Activated effector memory CD4-positive, alpha-beta T cell treated with anti-CD3 and anti-CD28 coated beads, Interleukin-2, amount 50 U/mL, for 16 hours (primary cell): ENCODE results near the gene PRKCA.
"Not testable (repeated sequence)": the region's sequence is repeated elsewhere in the genome, so short reads cannot be mapped to it uniquely, and the experiment has no call there.

Source experiments
- DNase-seq: peaks from one replicate; pipeline ENCODE4 v3.0.0-alpha.2; 2020

Gene PRKCA

GRCh38 chr17:66446419-66446818, 144.0 kb downstream of the PRKCA start:
- DNase-seq, result no peak

- DNase-seq, result no peak
Observed at GRCh38 chr17:66447159-66447558, 144.7 kb downstream of the PRKCA start.

- DNase-seq, result no peak
Observed at GRCh38 chr17:66448026-66448639, 145.7 kb downstream of the PRKCA start.

DNA sequence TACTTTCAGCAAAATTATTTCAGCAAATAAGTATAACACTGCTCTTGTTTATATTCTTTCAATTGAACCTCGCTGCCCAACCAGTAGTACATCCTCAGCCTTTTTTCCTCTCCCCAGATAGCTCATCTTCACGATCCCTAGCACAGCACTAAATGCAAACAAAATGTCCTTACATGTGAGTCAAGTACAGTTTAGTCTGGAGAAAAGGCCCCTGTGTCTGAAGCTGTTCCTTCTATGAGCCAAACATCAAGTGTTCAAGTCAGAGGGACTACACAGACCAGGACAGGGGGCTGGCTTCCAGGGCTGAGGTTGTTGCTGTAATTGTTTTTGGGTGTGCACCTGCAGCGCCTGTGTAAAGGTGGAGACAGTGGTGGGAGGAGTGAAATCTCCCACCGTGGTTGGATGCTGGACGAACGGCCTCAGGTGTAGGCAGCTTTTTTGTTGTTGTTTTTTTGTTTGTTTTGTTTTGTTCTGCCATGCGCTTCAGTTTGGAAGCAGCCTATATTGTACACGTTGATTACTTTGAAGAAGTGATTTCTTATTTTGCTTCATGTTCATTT, 147.1 kb downstream of the PRKCA start:
- no peak for DNase-seq

GRCh38 chr17:66450008-66450851, 147.8 kb downstream of the PRKCA start:
- no peak for DNase-seq

DNA sequence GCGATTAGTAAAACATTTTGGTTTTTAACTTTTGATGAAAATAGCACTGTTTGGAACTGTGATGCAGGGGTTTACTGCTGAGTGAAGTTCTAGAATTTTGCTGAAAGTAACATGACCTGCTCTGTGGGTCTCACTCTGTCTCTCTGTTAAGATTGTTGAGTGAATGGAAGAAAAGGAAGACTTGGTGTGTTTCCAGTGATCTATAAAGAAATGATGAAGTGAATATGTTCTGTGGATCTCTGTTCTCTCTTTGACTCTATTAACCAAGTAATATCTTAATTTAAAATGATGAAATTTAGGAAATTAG, 148.4 kb downstream of the PRKCA start:
- no peak for DNase-seq

DNA sequence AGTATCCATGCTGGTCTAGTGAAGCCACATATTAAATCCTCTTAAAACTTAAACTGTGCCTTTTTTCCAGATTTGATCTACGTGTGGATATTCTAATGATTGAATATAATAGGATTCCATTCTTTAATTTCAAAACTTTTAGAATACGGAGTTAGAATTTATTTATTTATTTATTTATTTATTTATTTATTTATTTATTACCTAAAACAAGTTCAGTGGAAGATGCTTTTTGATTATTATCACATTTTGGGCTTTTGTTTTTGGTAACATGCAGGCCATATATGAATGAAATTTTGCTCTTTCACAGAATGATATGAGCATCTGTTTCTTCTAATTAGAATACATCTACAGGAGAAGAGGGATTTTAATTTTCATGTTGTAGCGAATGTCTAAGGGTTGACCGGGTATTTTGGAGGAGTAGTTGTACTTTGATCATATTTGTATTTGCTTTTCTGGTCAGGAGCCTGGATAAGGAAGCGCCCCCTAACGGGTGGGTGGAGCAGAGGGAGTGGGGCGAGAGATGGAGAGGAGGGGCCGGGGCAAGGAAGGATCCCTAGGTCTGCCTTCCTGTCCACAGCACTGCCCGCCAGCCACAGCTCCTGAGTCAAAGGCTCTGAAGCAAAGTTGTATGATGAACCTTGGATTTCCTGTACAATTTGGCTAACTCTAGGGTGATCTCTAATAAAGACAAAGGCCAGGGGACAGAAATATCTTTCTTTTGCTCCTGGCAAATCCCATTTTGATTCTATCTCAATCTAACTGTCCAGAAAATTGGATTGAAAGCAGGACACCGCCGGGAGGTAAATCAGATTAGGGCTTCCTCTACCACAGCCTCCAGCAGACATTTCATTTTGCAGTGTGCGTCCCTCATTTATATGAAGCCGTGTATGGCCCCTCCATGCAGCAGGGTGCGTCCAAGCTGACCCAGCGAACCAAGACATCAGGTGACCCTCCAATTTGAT, 149.1 kb downstream of the PRKCA start:
- DNase-seq, result no peak

- no peak for DNase-seq
Observed at GRCh38 chr17:66455060-66455459, 152.6 kb downstream of the PRKCA start.

DNA sequence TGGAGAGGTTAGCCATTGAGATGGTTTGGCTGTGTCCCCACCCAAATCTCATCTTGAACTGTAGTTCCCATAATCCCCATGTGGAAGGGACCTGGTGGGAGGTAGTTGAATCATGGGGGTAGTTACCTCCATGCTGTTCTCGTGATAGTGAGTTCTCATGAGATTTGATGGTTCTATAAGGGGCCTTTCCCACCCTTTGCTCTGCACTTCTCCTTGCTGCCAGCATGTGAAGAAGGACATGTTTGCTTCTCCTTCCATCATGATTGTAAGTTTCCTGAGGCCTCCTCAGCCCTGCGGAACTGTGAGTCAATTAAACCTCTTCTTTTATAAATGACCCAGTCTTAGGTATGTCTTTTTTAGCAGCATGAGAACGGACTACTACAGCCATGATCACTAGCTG, 155.1 kb downstream of the PRKCA start:
- not testable (repeated sequence) for DNase-seq

GRCh38 chr17:66458782-66459181, 156.4 kb downstream of the PRKCA start:
- no peak for DNase-seq

DNA sequence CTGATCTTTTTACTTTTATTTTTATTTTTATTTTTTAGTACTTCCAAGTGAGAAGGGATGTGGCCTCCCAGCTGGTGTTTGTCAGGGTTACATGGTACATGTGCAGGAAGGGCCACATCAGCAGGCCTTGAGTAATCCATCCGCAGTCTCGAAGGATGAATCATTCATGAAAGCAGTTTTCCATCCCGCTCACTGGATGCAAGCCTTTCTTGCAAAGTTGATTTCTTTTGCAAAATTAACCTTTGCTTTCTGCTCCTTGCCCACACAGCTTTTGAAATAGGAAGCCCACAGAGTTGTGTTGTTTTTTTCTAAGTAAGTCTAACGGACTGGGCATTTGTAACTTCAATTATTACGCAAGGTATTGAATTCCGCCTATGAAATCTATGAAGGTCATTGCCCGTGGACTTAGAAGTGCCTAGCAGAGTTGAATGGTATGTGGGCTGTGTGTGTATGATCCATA, 157.4 kb downstream of the PRKCA start:
- no peak for DNase-seq

- no peak for DNase-seq
Observed at GRCh38 chr17:66460558-66460957, 158.1 kb downstream of the PRKCA start.

- no peak for DNase-seq
Observed at GRCh38 chr17:66461343-66461995, 159.1 kb downstream of the PRKCA start.

- DNase-seq, result no peak
Observed at GRCh38 chr17:66462010-66462409, 159.6 kb downstream of the PRKCA start.

DNA sequence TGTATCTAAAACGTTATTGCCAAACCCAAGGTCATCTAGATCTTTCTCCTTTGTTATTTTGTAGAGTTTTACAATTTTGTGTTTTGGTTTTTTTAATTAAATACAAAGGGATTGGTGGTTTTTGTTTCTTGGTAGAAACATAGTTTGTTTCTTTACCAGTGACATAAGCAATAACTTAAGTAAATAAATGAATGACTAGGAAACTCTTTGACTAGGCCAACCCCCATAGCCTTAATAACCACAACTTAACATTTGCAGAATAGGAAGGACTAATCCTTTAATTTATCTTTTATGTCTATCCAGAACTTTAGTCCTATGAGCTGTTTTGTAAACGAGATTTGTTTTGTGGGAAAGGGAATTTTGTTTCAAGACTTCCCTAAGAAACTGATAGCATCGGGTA, 162.5 kb downstream of the PRKCA start:
- no peak for DNase-seq

DNA sequence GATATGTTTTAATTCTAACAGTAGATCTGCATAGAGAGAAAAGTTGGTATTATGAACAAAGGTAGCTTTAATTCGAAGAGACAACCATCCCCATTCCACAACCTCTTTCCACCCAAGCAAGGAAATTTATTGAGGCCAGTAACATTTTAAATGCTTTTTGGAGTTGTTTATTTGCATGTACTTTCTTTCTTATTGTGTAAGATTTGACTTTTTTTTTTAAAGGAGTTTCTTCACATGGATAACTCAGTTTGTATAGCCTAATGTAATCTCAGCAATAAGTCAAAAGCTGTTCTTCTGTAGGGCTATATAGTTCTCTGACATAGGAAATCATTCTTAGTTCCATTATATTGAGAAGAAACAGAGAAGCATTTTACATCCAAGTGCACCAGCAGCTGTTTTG, 163.3 kb downstream of the PRKCA start:
- DNase-seq, result no peak

GRCh38 chr17:66466106-66466820, 163.8 kb downstream of the PRKCA start:
- DNase-seq, result no peak

DNA sequence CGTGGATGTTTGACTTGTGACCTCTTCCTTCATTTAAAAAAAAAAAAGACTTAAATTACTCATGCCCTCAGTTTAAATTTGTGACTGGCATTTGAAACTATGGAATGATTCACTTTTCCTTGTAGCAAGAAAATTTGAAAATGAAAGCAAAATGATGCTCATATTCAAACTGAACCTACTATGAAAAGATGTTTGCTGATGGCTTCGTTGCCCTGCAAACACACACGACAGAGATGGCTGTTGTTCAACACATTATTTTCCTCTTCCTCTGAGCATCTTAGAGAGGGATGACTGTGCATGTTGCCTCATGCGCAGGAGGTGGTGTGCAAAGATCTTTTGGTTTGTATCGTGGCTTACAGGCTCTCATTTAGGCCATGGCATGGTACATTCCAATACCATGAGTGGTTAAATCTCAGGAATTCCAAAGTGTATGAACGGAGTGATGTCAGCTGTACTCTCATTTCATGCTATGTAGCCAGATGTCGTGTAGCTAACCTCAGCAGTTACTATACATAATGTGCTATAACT, 164.5 kb downstream of the PRKCA start:
- peak; percentile 78 for DNase-seq

DNA sequence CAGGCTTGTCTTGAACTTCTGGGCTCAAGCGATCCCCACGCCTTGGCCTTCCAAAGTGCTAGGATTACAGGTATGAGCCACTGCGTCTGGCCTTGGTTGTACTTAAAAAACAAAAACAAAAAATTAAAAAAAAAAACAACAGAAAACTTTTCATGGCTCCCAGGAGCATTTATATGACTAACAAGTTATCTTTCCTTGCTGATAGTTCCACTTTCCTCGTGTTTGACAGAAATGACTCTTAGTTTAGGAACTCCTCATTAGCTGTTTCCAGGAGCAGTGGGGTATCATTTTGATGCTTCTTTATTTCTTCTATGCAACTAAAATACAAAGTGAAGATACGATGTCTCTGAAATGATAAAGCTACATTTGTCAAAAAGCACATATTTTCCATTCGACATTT, 165.4 kb downstream of the PRKCA start:
- DNase-seq, result no peak

GRCh38 chr17:66468241-66469087, 166.1 kb downstream of the PRKCA start:
- DNase-seq, result no peak

- no peak for DNase-seq
Observed at GRCh38 chr17:66469088-66469442, 166.7 kb downstream of the PRKCA start.
